ENCODE measurements around the gene GDPD5.

The GDPD5 gene

GRCh38 chr11:75525433-75526191, at the start of gene GDPD5:
Gene GDPD5, minus strand, starts transcription at chr11:75525941. Its CDS starts 48,206 bp downstream, at chr11:75477735.
- peak; percentile 94 for DNase-seq

GRCh38 chr11:75574698-75575602, 49.2 kb upstream of the GDPD5 start:
- no peak for DNase-seq

DNA sequence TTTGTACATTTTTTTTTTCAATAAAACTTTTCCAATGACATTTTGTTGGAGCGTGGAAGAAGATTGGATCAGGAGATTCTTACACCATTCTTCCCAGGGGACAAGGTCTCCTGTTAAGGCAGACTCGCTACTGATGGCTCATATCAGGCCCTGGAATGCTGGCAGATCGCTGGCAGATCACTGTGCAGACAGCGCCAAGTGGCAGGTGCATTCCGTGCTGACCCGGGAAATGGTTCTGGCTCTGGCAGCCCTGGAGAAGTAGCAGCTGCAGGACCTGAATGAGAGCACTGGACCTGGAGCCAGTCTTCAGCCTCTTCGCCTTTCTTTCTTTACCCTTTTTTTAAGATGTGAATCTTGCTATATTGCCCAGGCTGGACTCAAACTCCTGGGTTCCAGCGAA, 47.0 kb upstream of the GDPD5 start:
- DNase-seq: no peak

- peak; percentile 80 for DNase-seq
Measured at GRCh38 chr11:75571625-75572024, 45.9 kb upstream of the GDPD5 start.

- DNase-seq: peak; percentile 62
Measured at GRCh38 chr11:75570559-75571139, 44.9 kb upstream of the GDPD5 start.

GRCh38 chr11:75568616-75569219, 43.0 kb upstream of the GDPD5 start:
- no peak for DNase-seq

DNA sequence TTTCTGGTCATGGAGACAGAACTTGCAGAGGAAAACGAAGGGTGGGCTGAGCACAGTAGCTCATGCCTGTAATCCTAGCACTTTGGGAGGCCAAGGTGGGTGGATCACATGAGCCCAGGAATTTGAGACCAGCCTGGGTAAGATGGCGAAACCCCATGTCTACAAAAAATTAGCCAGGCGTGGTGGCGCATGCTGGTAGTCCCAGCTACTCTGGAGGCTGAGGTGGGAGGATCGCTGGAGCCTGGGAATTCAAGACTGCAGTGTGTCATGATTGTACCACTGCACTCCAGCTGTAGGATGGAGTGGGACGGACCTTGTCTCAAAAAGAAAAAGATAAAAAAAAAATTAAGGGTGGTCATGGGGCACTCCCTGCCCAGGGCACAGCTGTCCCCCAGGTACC, 42.2 kb upstream of the GDPD5 start:
- DNase-seq: no peak

- no peak for DNase-seq
Measured at GRCh38 chr11:75566763-75567279, 41.1 kb upstream of the GDPD5 start.

DNA sequence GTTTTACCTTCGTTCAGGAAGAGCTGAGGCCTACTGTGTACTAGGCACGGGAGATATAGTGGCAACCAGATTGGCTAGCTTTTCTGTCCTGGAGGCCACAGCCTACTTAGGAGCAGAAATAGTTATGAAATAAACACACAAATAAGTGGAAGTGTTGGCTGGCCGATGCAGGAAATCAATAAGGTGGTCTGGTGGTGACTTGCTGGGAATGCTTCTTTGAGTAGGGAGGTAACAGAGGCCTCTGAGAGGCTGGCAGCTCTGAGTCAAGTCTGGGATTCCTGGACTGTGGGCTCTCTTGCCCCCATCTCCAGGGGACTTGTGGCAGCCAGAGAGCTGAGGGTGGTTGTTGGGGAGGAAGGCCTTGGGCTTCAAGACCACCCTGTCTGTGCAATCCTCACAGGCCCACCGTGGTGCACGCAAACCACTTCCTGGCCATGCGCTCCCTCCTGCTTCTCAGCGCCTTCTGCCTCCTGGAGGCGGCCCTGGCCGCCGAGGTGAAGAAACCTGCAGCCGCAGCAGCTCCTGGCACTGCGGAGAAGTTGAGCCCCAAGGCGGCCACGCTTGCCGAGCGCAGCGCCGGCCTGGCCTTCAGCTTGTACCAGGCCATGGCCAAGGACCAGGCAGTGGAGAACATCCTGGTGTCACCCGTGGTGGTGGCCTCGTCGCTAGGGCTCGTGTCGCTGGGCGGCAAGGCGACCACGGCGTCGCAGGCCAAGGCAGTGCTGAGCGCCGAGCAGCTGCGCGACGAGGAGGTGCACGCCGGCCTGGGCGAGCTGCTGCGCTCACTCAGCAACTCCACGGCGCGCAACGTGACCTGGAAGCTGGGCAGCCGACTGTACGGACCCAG, 40.4 kb upstream of the GDPD5 start:
- no peak for DNase-seq

- DNase-seq: no peak
Measured at GRCh38 chr11:75565221-75565814, 39.6 kb upstream of the GDPD5 start.

DNA sequence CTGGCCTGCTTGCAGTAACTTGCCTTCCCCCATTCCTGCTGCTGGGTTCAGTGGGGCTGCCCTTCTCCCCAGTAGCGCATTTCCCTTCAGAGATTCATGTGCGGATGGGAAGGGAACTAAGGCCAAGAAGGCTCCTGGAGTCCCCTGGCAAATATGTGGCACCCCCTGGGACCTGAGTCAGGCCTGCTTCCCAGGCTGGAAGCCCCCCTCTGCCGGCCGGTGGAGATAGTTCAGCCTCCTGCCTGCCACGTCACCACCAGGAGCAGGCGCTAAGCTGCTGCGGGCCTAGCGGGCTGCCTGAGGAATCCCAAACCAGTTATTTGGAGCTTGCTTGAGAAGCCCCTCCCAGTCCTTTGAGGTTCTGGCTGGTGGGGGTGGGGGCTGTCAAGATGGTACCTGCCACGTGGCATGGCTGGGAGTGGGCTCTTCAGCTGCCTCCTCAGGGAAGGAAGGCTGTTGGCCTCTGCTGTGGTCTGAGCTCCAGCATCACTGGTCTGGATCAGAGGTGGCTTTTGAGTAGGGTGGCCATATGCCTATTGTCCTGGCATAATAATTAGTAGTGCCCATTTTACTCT, 38.3 kb upstream of the GDPD5 start:
- no peak for DNase-seq

GRCh38 chr11:75563501-75563977, 37.8 kb upstream of the GDPD5 start:
- no peak for DNase-seq

GRCh38 chr11:75562836-75563484, 37.2 kb upstream of the GDPD5 start:
- DNase-seq: no peak

DNA sequence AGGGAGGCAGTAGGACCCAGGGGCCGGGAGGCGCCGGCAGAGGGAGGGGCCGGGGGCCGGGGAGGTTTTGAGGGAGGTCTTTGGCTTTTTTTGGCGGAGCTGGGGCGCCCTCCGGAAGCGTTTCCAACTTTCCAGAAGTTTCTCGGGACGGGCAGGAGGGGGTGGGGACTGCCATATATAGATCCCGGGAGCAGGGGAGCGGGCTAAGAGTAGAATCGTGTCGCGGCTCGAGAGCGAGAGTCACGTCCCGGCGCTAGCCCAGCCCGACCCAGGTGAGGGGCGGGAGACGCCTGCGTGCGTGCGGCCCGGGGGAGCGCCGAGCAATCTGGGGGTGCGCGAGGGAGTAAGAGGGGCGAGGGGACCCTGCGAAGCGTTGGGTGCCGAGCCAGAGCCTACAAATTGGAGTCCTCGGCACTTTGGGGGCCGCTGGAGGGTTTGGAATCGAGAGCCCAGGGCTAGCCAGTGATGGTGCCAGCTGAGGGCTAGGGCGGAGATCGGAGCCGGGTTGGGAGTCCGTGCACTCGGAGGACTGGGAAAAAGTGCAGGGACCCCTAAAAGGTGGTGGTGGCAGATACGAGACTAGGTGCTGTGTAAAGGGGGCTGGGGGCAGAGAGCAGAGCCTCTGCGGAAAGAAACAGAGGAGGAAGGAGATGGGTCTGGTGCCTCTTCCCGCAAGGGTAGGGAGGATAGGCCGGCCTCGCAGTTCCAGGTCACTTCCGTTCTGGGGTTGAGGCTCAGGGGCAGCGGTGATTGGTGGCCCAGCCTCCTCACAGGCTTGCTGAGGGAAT, 36.5 kb upstream of the GDPD5 start, which contains the start of gene SERPINH1:
Gene SERPINH1 (plus strand): TSS at position 206 of the 788 bp plus-strand sequence. CDS start 4,097 bp downstream, outside the sequence.
- DNase-seq: peak; percentile 62

DNA sequence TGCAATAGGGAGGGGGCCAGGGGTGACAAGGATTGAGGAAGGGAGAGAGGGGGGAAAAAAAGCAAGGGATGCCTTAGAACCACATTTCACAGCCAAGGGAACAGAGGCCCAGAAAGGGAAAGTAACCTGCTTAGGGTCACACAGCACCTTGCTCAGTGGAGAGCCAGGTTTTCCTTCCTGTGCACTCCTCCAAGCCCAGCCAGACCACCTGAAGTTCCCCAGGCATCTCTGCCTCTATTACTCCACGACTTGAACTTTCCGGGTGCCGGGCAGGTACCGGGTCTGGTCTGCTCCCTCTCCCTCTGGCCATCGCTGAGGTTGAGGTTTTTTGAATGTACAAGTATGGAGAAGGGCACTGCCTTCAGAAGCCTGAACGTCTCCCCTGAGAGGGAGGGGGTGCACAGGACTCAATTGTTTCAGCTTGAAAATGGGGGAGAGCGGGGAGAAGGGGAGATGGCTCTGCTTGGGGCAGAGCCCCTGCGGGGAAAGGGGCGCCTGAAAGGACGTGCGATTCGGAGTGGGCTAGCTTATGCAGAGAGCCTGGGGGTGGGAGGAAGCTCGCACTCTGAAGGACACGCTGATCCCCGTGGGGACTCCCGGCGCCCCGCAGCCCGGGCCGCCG, 35.8 kb upstream of the GDPD5 start:
- DNase-seq: no peak

DNA sequence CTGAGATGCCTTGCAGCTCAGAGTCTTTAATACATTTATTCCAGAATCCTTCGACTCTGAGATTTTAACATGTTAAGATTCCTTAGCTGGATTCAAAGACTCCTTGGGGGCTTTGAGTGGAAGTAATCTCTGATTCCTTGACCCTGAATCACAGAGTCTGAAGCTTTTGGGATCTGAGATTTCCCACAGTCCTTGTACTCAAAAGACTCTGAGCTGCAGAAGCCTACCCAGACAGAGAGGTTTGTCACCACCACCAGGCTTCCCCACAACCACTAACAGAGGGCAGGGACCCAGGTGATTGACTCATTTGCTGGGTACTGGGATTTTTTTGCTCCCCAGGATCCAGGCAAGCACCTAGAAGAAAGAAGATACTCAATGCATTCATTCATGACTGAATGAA, 34.9 kb upstream of the GDPD5 start:
- no peak for DNase-seq

DNA sequence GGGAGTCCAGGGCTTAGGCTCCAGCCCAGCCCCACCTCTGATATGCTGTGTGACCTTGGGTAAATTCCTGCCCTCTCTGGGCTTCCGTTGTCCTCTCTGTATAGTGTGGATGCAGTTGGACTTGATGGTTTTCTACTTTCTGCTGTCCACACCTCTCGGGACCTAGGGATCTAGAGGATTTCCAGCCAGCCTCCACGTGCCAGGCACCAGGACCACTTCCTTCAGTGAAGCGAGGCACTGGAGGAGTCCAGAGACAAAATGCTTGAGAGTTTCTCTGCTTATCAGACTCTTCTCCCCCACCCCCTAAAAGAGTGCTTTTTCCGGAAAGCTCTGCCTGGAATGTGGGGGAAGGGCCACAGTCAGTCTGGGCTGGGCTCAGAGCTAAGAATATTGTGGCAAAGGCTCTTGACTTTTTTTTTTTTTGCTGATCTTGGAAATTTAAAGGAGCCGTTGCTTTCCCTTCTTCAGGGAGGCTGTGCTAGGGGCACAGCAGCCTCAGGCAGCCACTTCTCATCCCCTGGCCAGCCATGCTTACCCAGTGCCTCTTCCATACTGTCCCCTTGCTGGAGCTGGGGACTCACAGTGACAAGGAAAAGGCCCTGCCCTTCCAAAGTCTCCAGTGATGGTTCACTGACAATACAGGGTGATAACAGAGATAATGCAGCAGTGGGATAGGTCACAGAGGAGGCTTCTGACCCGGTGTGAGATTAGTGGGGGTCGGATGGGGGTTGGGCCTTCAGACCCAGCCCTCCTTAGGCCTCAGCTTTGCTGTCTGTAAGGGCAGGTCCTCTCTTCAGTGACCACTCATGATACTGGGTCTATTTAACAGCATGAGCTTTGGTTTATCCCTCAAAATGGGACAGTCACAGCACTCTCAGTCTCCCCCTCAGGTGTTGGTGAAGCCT, 33.5 kb upstream of the GDPD5 start:
- DNase-seq: no peak
